ENCODE measurements around the gene SLC43A3. TPM values are rescaled to one million over a fixed set of nuclear protein-coding genes. Genes with fewer than 3 reads are reported as not detected.

The SLC43A3 gene
- total and polyA plus RNA-seq, 2 of the 4 experiments (the other 2 are of a cell fraction): 12.7 to 21.1 TPM

DNA sequence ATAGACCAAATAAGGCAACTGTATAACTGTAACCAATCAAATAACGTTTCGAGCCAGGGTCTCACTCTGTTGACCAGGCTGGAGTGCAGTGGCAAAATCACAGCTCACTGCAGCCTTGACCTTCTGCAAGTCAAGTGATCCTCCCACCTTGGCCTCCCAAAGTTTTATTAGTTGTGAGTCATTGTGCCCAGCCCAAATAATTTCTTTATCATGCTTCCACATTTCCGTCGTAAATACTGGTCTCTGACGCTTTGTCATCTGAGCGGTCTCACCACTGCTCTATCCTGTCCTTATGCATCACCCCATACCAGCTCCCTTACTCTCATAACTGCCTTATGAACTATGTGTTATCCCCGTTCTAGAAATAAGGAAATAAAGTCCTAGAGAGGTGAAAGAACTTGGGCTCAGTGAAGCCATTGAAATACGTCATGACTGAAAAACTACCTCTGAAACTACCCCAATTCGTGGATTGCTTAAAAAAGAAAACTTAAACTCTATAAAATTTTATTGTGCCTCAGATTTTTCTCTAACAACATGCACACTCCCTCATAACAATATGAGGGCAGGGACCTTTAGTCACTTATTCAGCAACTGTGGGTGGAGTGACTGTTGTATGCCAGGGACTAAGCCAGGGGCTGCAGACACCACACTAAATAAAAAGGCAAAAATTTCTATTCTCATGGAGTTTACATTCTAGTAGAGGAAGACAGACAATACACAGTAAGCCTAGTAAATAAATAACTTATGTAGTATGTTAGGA, 17.6 kb upstream of the SLC43A3 start:
- Histone ChIP-seq H3K9ac (ENCODE audit: low read depth, low read length) (no peak overlapping the region), H2BK120ac (ENCODE audit: low read depth, low read length) (no peak overlapping the region), H2AK9ac (replicated peaks; ENCODE audit: low read depth, low read length, poor library complexity) (no peak overlapping the region), H2BK15ac (ENCODE audit: low read depth, low read length) (no peak overlapping the region), H4K20me1 (ENCODE audit: insufficient read depth, low read length) (no peaks in the 10 kb centered on the region), H4K8ac (ENCODE audit: low read depth in 2 of 2, low read length in 2 of 2) (no peak overlapping the region), H3K27me3 (ENCODE audit: control insufficient read depth, insufficient read depth, low read length) (peaks cover 10% of the 10 kb centered on the region), H3K27ac (ENCODE audit: insufficient read depth, low read length) (no peak overlapping the region), H3K14ac (replicated peaks; ENCODE audit: low read depth, low read length) (no peak overlapping the region), H2AFZ (replicated peaks; ENCODE audit: low read length, poor library complexity) (no peak overlapping the region), H4K5ac (ENCODE audit: low read depth, low read length) (no peak overlapping the region), H3K4me2 (ENCODE audit: low read depth, low read length) (no peak overlapping the region), H3K9me1 (ENCODE audit: insufficient read depth, low read length) (no peaks in the 10 kb centered on the region), H3K4me3 (ENCODE audit: insufficient read depth, low read depth, low read length) (no peak overlapping the region), H3K23ac (ENCODE audit: low read depth, low read length) (no peak overlapping the region), H3K18ac (ENCODE audit: low read depth, low read length) (no peak overlapping the region), H3K36me3 (ENCODE audit: control insufficient read depth, insufficient read depth, low read length) (no peaks in the 10 kb centered on the region), H3K4me1 (ENCODE audit: control insufficient read depth, insufficient read depth, low read length) (no peaks in the 10 kb centered on the region), H3K56ac (ENCODE audit: extremely low read depth, insufficient read depth, low read length) (no peak overlapping the region), H3K79me1 (ENCODE audit: low read depth in 1 of 2, low read length in 2 of 2) (no peaks in the 10 kb centered on the region), H4K91ac (ENCODE audit: insufficient read depth, low read depth, low read length) (no peak overlapping the region), H3K9me3 (ENCODE audit: control insufficient read depth, insufficient read depth, low read length) (no peaks in the 10 kb centered on the region), H2BK5ac (ENCODE audit: low read depth, low read length, poor library complexity, severe bottlenecking) (no peak overlapping the region), H2BK20ac (ENCODE audit: low read depth, low read length) (no peak overlapping the region), H3K4ac (ENCODE audit: low read depth, low read length) (no peak overlapping the region), H2AK5ac (ENCODE audit: low read depth, low read length) (no peak overlapping the region)
- dilution Hi-C loops (cut with HindIII; ENCODE audit: low sequenced_read_pairs, unreplicated experiment) (no loop called here), in situ Hi-C loops (cut with MboI; ENCODE audit: low sequenced_read_pairs) (no loop called here), intact Hi-C loops (cut with micrococcal nuclease) (no loop called here)
- ATAC-seq (ENCODE audit: low read depth) (no peak), DNase-seq (no peak)
- 100% methylated on average over 1 of the region's 9 CpGs; no CpG with 5 or more reads in 1 of the 2 experiments for WGBS, 2 experiments (ENCODE audit: extremely low coverage in 2 of 2, insufficient read length in 1 of 2)
- no TSS peak for BruUV-seq (replicated peaks)
- CTCF ChIA-PET: no interaction called here
- TF ChIP-seq CHD1 (IDR thresholded peaks at IDR 0.05; ENCODE audit: low read depth, low read length) (no peak), POLR2A (IDR thresholded peaks at IDR 0.05; ENCODE audit: low read depth, low read length) (no peak), FOS (IDR thresholded peaks at IDR 0.05; ENCODE audit: low read depth, low read length) (no peak), MAFK (IDR thresholded peaks at IDR 0.05; ENCODE audit: low read depth, low read length) (no peak), MAZ (IDR thresholded peaks at IDR 0.05; ENCODE audit: borderline replicate concordance, low read depth, low read length) (no peak), RAD21 (IDR thresholded peaks at IDR 0.05; ENCODE audit: low read length) (no peak), CEBPB (IDR thresholded peaks at IDR 0.05; ENCODE audit: low read depth, low read length) (no peak), SMC3 (IDR thresholded peaks at IDR 0.05; ENCODE audit: low read depth, low read length) (no peak), RCOR1 (IDR thresholded peaks at IDR 0.05; ENCODE audit: insufficient replicate concordance, low read length) (no peak), BHLHE40 (IDR thresholded peaks at IDR 0.05; ENCODE audit: low read depth, low read length) (no peak)
- TF ChIP-seq, protein P1, sequence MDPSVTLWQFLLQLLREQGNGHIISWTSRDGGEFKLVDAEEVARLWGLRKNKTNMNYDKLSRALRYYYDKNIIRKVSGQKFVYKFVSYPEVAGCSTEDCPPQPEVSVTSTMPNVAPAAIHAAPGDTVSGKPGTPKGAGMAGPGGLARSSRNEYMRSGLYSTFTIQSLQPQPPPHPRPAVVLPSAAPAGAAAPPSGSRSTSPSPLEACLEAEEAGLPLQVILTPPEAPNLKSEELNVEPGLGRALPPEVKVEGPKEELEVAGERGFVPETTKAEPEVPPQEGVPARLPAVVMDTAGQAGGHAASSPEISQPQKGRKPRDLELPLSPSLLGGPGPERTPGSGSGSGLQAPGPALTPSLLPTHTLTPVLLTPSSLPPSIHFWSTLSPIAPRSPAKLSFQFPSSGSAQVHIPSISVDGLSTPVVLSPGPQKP (IDR thresholded peaks at IDR 0.05; ENCODE audit: borderline replicate concordance, low read depth, low read length): no peak
- POLR2A ChIA-PET (ENCODE audit: unreplicated experiment): no interaction called here

All from IMR-90 (cell line).